ENCODE data around the gene WSB2. TPM values are rescaled to one million over a fixed set of nuclear protein-coding genes. Genes with fewer than 3 reads are reported as not detected.

WSB2 gene
- total RNA-seq, 1 experiment from 2014 or later: 193 TPM

DNA sequence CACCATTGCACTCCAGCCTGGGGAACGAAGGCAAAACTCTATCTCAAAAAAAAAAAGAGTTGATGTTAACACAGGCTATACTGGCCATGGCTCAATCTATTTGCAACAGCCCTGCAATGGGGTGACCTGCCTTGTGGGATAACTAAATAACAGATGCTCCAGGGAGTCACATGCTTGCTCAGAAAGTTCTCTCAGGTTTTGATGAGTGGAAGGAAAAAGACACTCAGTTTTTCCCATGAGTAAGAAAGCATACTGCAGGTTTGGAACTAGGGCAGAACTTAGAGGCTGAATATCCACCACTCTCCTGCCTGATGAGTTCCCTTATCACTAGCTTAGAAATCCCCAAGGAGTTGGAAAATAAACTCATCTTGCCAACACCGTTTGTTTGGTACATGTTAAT, 16.9 kb downstream of the WSB2 start:
- CTCF ChIA-PET: no interaction called here

DNA sequence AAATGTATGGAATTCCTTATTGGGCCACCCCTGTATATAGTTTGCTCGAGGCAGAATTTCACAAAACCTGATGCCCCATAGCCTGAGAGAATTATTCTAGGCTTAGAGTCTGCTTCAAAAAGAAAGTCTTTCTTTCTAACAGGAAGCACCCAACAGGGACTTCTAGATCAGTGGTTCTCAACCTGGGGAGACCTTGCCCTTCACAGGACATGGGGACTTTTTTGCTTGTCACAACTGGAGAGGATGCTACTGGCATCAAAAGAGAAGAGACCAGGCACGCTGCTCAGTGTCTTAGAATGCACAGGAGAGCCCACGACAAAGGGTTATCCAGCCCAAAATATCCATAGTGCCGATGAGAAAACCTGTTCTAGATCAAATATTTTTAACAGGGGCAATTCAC, 18.9 kb downstream of the WSB2 start:
- no peaks in the 10 kb centered on the region for H3K27me3 ChIP-seq (ENCODE audit: control insufficient read depth, insufficient read depth, low read length)
- H3K36me3 ChIP-seq (ENCODE audit: control insufficient read depth, insufficient read depth, low read length): peaks cover 29% of the 10 kb centered on the region
- CTCF ChIA-PET: no interaction called here
- ATAC-seq (no peak), DNase-seq (ENCODE audit: low read depth, low spot score) (no peak)
- H3K27ac ChIP-seq (ENCODE audit: low read length): no peak overlapping the region
- TF ChIP-seq, protein P1, sequence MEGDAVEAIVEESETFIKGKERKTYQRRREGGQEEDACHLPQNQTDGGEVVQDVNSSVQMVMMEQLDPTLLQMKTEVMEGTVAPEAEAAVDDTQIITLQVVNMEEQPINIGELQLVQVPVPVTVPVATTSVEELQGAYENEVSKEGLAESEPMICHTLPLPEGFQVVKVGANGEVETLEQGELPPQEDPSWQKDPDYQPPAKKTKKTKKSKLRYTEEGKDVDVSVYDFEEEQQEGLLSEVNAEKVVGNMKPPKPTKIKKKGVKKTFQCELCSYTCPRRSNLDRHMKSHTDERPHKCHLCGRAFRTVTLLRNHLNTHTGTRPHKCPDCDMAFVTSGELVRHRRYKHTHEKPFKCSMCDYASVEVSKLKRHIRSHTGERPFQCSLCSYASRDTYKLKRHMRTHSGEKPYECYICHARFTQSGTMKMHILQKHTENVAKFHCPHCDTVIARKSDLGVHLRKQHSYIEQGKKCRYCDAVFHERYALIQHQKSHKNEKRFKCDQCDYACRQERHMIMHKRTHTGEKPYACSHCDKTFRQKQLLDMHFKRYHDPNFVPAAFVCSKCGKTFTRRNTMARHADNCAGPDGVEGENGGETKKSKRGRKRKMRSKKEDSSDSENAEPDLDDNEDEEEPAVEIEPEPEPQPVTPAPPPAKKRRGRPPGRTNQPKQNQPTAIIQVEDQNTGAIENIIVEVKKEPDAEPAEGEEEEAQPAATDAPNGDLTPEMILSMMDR (IDR thresholded peaks at IDR 0.05): no peak
- no peak for TF ChIP-seq POLR2AphosphoS5 (IDR thresholded peaks at IDR 0.05; ENCODE audit: low read depth, low read length)
- TF ChIP-seq SIN3A (IDR thresholded peaks at IDR 0.05; ENCODE audit: borderline replicate concordance, insufficient read depth, low read depth, low read length): no peak
- no peak for TF ChIP-seq TCF7L2 (IDR thresholded peaks at IDR 0.05; ENCODE audit: low read depth, low read length)
- TF ChIP-seq, protein P2, sequence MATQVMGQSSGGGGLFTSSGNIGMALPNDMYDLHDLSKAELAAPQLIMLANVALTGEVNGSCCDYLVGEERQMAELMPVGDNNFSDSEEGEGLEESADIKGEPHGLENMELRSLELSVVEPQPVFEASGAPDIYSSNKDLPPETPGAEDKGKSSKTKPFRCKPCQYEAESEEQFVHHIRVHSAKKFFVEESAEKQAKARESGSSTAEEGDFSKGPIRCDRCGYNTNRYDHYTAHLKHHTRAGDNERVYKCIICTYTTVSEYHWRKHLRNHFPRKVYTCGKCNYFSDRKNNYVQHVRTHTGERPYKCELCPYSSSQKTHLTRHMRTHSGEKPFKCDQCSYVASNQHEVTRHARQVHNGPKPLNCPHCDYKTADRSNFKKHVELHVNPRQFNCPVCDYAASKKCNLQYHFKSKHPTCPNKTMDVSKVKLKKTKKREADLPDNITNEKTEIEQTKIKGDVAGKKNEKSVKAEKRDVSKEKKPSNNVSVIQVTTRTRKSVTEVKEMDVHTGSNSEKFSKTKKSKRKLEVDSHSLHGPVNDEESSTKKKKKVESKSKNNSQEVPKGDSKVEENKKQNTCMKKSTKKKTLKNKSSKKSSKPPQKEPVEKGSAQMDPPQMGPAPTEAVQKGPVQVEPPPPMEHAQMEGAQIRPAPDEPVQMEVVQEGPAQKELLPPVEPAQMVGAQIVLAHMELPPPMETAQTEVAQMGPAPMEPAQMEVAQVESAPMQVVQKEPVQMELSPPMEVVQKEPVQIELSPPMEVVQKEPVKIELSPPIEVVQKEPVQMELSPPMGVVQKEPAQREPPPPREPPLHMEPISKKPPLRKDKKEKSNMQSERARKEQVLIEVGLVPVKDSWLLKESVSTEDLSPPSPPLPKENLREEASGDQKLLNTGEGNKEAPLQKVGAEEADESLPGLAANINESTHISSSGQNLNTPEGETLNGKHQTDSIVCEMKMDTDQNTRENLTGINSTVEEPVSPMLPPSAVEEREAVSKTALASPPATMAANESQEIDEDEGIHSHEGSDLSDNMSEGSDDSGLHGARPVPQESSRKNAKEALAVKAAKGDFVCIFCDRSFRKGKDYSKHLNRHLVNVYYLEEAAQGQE (IDR thresholded peaks at IDR 0.05; ENCODE audit: insufficient read depth in 1 of 2, low read depth in 2 of 2, low read length in 1 of 2): no peak
- H3K4me3 ChIP-seq (ENCODE audit: low read depth in 2 of 2, low read length in 2 of 2): no peak overlapping the region
- H3K9me3 ChIP-seq (ENCODE audit: control insufficient read depth, insufficient read depth, low read depth, low read length): no peaks in the 10 kb centered on the region
- H3K4me1 ChIP-seq (ENCODE audit: control insufficient read depth, insufficient read depth, low read length): no peaks in the 10 kb centered on the region
- no TSS peak for BruUV-seq (replicated peaks)
- in situ Hi-C loops (cut with HindIII; ENCODE audit: low pct_unique_long_range_greater_than_20kb, low sequenced_read_pairs): no loop called here
- intact Hi-C loops (cut with micrococcal nuclease; ENCODE audit: unreplicated experiment): no loop called here
- POLR2A ChIA-PET: no interaction called here

More for the DNA sequence above, 16.9 kb downstream of the WSB2 start:
- POLR2A ChIA-PET: interaction anchor here (0.7 kb wide), 1 partner anchor 1832 kb away, joined by 5 read pairs; no protein-coding TSS in a partner anchor
- BruUV-seq (replicated peaks): no TSS peak
- Histone ChIP-seq H3K27ac (ENCODE audit: low read length) (no peak overlapping the region), H3K27me3 (ENCODE audit: control insufficient read depth, insufficient read depth, low read length) (no peaks in the 10 kb centered on the region), H3K4me3 (ENCODE audit: low read depth in 2 of 2, low read length in 2 of 2) (no peak overlapping the region), H3K4me1 (ENCODE audit: control insufficient read depth, insufficient read depth, low read length) (peaks cover 5% of the 10 kb centered on the region; the same call in 1 of the 2 replicates), H3K9me3 (ENCODE audit: control insufficient read depth, insufficient read depth, low read depth, low read length) (no peaks in the 10 kb centered on the region), H3K36me3 (ENCODE audit: control insufficient read depth, insufficient read depth, low read length) (peaks cover 28% of the 10 kb centered on the region)
- TF ChIP-seq, protein P2 (IDR thresholded peaks at IDR 0.05; ENCODE audit: insufficient read depth in 1 of 2, low read depth in 2 of 2, low read length in 1 of 2): no peak
- TF ChIP-seq SIN3A (IDR thresholded peaks at IDR 0.05; ENCODE audit: borderline replicate concordance, insufficient read depth, low read depth, low read length): no peak
- TF ChIP-seq, protein P1 (IDR thresholded peaks at IDR 0.05): no peak
- TF ChIP-seq TCF7L2 (IDR thresholded peaks at IDR 0.05; ENCODE audit: low read depth, low read length): no peak
- no peak for TF ChIP-seq POLR2AphosphoS5 (IDR thresholded peaks at IDR 0.05; ENCODE audit: low read depth, low read length)
- in situ Hi-C loops (cut with HindIII; ENCODE audit: low pct_unique_long_range_greater_than_20kb, low sequenced_read_pairs): no loop called here
- ATAC-seq (no peak), DNase-seq (ENCODE audit: low read depth, low spot score) (no peak)
- intact Hi-C loops (cut with micrococcal nuclease; ENCODE audit: unreplicated experiment): no loop called here
